HepG2 (cell line): ENCODE measurements around the gene INSRR. TPM values are rescaled to one million over a fixed set of nuclear protein-coding genes. Genes with fewer than 3 reads are reported as not detected.

Experiments used
- SP4 ChIP-seq: sonication (generic); formaldehyde crosslinking; IDR thresholded peaks from 2 replicates; pipeline ENCODE4 v1.8.1; 2023; ENCODE audit warnings: mild to moderate bottlenecking, missing genetic modification reagents
- TBX3 ChIP-seq: fragments of 450-650 bp; IDR thresholded peaks from 2 replicates; pipeline ENCODE4 v1.6.1; 2017; ENCODE audit warnings: antibody characterized with exemption, mild to moderate bottlenecking, inconsistent platforms, borderline replicate concordance
- polyA plus RNA-seq, 8 experiments: library from polyadenylated mRNA; depleted of rRNA in 3 of 8; stranded (reverse) in 7 of 8; unstranded in 1 of 8; fragments of >200 nt; fragmentation: Illumina TruSeq in 4 of 8; extraction: Trizol in 4 of 8; gene quantifications; 2 replicates each; pipeline versions ENCODE4 v1.2.1 to v1.2.3, GENCODE V29; 2011 to 2016; ENCODE audit warnings: low read depth in 4 of 8, missing spikeins in 1 of 8, mixed read lengths in 1 of 8; ENCODE audit not compliant: insufficient read depth in 1 of 8
- total RNA-seq, 5 experiments: library from RNA; depleted of rRNA; stranded (reverse); fragments of >200 nt; fragmentation: Illumina TruSeq; extraction: Trizol; gene quantifications; 2 replicates each; pipeline ENCODE4 v1.2.3, GENCODE V29; 2016; ENCODE audit warnings: low read depth in 1 of 5
- TF ChIP-seq, protein P1 (sequence below): sonication (generic); formaldehyde crosslinking; IDR thresholded peaks from 2 replicates; pipeline ENCODE4 v1.4.0; 2020; ENCODE audit warnings: mild to moderate bottlenecking, missing genetic modification reagents
- TF ChIP-seq, protein P2 (sequence below): sonication (generic); formaldehyde crosslinking; IDR thresholded peaks from 2 replicates; pipeline ENCODE4 v1.8.0; 2022; ENCODE audit warnings: mild to moderate bottlenecking, missing genetic modification reagents, moderate library complexity
- TF ChIP-seq, protein P3 (sequence below): sonication (generic); formaldehyde crosslinking; IDR thresholded peaks from 2 replicates; pipeline ENCODE4 v1.4.0; 2020; ENCODE audit warnings: missing genetic modification reagents

The INSRR gene
- total and polyA plus RNA-seq, 2 of the 13 experiments (the other 11 are each of a cell fraction or from before 2014, with no cell fraction given) = not detected

DNA sequence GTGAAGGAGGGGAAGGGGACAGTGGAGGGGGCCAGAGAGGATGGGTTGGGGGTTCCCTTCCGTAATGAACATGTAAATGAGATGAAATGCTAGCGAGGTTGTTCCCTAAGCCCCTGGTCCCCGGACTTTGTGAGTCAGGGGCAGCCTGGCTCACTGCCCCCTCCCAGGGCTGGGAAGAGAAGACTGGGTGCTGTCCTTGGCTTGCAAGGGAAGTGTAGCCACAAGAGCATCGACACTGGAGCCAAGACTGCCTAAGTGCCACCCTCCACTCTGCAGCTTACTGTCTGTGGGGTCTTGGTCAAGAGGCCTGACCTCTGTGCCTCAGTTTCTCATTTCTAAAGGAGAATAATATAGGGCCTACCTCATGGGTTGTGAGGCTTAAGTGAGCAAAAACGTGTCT, 35.1 kb upstream of the INSRR start (continued):
- TF ChIP-seq, protein P1, sequence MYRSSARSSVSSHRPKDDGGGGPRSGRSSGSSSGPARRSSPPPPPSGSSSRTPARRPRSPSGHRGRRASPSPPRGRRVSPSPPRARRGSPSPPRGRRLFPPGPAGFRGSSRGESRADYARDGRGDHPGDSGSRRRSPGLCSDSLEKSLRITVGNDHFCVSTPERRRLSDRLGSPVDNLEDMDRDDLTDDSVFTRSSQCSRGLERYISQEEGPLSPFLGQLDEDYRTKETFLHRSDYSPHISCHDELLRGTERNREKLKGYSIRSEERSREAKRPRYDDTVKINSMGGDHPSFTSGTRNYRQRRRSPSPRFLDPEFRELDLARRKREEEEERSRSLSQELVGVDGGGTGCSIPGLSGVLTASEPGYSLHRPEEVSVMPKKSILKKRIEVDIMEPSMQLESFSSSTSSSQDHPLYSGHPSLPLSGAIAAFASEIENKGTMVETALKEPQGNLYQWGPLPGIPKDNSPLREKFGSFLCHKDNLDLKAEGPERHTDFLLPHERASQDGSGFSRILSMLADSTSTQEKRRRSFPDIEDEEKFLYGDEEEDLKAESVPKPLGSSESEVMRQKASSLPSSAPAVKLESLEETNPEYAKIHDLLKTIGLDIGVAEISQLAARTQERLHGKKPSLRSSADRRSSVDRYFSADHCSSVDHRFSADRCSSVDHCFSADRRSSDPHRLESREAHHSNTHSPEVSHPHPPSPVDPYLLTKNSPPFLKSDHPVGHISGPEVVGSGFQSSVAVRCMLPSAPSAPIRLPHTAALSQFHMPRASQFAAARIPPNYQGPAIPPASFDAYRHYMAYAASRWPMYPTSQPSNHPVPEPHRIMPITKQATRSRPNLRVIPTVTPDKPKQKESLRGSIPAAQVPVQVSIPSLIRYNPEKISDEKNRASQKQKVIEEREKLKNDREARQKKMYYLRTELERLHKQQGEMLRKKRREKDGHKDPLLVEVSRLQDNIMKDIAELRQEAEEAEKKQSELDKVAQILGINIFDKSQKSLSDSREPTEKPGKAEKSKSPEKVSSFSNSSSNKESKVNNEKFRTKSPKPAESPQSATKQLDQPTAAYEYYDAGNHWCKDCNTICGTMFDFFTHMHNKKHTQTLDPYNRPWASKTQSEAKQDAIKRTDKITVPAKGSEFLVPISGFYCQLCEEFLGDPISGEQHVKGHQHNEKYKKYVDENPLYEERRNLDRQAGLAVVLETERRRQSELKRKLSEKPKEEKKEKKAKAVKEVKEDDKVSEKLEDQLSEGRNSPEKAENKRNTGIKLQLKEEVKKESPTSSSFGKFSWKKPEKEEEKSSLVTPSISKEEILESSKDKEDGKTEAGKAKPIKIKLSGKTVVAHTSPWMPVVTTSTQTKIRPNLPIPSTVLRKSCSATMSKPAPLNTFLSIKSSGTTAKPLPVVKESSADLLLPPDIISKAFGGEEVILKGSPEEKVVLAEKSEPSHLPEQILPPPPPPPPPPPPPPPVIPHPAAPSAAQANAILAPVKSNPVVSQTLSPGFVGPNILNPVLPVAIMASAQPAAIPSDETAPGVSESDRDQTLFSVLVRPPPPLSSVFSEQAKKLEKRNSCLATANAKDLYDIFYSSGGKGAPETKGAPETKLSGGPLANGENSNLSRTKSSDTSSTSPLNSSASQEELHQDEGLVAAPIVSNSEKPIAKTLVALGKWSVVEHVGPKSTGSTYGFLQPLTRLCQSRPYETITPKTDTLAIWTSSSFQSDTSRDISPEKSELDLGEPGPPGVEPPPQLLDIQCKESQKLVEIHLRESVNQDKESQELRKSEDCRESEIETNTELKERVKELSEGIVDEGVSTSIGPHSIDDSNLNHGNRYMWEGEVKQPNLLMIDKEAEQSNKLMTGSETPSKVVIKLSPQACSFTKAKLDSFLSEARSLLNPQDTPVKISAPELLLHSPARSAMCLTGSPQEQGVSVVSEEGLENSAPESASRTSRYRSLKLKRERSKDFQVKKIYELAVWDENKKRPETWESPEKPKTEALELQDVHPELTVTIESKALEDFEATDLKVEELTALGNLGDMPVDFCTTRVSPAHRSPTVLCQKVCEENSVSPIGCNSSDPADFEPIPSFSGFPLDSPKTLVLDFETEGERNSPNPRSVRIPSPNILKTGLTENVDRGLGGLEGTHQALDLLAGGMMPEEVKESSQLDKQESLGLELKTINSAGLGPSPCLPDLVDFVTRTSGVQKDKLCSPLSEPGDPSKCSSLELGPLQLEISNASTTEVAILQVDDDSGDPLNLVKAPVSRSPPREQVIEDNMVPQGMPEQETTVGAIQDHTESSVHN (CRISPR knock-in tag) = no peak
- TF ChIP-seq SP4 (CRISPR knock-in tag) (no peak), TBX3 (no peak)
- TF ChIP-seq, protein P2, sequence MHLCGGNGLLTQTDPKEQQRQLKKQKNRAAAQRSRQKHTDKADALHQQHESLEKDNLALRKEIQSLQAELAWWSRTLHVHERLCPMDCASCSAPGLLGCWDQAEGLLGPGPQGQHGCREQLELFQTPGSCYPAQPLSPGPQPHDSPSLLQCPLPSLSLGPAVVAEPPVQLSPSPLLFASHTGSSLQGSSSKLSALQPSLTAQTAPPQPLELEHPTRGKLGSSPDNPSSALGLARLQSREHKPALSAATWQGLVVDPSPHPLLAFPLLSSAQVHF = no peak
- TF ChIP-seq, protein P3, sequence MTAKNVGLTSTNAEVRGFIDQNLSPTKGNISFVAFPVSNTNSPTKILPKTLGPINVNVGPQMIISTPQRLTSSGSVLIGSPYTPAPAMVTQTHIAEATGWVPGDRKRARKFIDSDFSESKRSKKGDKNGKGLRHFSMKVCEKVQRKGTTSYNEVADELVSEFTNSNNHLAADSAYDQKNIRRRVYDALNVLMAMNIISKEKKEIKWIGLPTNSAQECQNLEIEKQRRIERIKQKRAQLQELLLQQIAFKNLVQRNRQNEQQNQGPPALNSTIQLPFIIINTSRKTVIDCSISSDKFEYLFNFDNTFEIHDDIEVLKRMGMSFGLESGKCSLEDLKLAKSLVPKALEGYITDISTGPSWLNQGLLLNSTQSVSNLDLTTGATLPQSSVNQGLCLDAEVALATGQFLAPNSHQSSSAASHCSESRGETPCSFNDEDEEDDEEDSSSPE (CRISPR knock-in tag) = no peak
